NCI-H2107 treated with DMSO at 0.1 percent for 48 hours (cell line): ENCODE results near the gene KIF19.
A peak's percentile ranks its signal among the peaks of the same experiment; 100 is the strongest.

Source experiments
- DNase-seq: peaks from one replicate; lab custom pipeline; 2025; ENCODE audit not compliant: unreplicated experiment; lab: John Stamatoyannopoulos, UW

Gene KIF19

GRCh38 chr17:74303305-74303704 lies 22.7 kb upstream of the KIF19 start:
- no peak for DNase-seq

DNA sequence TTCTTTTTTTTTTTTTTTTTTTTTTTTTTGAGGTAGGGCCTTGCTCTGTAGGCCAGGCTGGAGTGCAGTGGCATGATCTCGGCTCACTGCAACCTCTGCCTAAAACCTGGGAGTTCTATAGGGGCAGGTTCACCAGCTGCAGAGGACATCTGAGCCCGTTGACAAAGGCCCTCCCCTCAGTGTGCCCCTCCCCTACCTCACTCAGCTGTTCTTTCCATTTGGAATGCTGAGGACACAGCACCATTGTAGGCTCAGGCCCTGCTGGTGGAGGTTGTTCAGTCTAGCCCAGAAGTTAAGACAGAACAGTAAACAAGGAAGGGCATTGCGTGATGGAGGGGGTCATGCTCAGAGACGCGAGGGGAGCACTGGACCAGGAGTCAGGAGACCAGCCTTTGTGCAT lies 21.8 kb upstream of the KIF19 start:
- no peak for DNase-seq

- no peak for DNase-seq
These were observed 20.0 kb upstream of the KIF19 start for GRCh38 chr17:74305865-74306654.

DNA sequence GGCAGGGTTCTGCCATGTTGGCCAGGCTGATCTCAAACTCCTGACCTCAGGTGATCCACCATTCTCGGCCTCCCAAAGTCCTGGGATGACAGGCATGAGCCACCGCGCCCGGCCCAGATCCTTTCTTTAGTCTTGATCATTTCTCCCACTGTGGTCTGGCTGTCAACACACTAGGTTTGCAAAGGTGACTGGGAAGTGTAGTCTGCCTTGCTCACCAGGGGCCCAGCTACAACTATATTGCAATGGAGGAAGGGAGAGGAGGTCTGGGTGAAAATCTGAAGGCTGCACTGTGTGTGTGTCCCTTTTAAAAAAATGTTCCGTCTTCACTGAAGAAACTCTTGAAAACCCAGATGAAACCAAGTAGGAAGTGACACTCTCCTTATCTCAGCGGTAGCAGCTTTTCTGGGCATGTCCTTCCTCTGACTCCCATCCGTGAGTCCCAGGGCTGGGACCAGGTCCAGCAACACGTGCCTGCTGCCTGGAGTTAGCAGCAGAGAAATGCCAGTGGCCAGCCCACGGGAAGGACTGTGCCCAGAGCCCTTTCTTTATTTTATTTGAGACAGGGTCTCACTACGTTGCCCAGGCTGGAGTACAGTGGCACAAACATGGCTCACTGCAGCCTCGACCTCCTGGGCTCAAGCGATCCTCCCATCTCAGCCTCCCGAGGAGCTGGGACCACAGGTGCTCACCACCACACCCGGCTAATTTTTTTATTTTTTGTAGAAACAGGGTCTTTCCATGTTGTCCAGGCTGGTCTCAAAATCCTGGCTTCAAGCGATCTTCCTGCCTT lies 17.8 kb upstream of the KIF19 start:
- no peak for DNase-seq

DNA sequence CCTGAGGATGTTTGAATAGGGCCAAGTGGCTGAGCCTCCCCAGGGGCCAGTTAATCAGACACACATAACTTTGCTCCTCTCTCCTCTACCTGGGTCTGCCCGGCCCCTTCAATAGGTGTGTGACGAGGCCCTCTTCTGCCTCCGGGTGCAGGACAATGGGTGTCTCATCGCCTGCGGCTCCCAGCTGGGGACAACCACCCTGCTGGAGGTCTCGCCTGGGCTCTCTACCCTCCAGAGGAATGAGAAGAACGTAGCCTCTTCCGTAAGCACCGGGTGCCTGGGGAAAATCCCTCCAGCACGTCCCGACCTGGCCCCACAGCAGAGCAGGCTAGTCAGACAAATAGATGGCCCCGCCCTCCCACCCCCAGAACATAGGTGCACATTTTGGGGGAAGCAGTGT lies 16.1 kb upstream of the KIF19 start:
- no peak for DNase-seq

DNA sequence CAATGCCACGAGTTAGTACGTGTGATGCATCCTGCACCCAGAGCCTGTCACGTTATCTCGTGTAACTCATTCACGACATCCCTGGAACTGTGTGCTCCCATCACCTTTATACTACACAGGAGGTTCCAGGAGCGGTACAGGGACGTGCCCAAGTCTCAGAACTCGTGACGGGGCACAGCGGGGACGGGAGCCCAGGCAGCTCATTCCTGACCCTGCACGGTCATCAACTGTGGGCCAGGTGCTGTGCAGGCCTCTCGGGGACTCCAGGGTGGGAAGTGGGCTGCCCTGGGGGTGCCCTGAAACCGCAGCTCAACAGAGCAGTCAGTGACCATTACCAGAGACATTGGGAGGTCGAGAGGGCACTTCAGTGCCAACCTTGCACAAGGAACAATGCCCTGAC lies 11.1 kb upstream of the KIF19 start:
- DNase-seq = no peak

GRCh38 chr17:74316220-74316619 lies 9.8 kb upstream of the KIF19 start:
- DNase-seq = peak; percentile 87

DNA sequence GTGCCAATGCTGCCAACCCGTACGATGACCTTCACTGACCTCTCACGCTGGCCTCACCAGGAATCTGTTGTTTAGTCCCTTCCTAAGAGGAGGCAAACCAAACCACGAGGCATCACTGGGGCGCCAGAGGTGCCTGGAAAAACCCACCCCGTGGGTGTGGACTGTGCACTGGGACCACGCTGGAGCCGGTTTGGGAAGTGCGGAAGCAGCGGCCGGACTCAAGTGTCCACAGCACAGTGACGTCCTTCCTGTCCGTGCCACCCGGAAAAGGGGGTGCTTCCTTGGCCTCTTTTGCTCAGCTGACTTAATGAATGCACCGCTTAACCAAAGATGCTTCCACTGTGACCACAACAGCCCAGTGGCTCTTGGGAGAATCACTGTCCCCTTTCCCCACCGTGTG lies 9.0 kb upstream of the KIF19 start:
- no peak for DNase-seq

GRCh38 chr17:74318391-74318790 lies 7.6 kb upstream of the KIF19 start:
- DNase-seq = no peak

DNA sequence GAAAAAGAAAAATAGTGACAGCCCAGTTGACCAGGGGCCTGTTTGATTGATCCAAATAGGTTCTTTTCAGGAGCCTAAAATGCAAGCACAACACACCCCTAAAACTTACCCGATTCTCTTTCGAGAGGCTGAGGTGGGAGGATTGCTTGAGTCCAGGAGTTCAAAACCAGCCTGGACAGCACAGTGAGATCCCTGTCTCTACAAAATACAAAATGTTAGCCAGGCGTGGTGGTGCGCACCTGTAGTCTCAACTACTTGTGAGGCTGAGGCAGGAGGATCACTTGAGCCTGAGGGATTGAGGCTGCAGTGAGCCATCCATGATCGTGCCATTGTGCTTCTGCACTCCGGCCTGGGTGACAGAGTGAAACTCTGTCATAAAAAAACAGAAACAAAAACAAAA lies 1.5 kb upstream of the KIF19 start:
- DNase-seq = no peak

- no peak for DNase-seq
These were observed 667 bp upstream of the KIF19 start for GRCh38 chr17:74325376-74325742.

DNA sequence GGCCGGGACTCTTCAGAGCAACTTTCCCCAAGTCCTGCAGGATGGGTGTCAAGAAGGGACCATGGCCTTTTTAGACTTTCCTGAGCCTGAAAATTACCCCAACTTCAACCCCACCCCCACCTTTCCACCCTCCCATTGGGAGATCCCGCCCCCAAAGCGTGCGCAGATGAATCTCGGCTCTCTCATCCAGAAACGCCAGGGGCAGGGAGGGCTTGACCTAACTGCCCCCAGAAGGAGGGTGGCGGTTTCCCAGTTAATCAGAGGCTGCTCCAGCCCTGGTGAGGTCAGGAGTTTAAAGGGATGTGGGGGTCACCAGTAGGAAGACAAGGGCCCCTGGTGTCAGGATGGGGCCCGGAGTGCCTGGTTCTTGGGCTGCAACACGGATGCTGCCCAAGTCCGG lies 480 bp downstream of the KIF19 start:
- DNase-seq = no peak

DNA sequence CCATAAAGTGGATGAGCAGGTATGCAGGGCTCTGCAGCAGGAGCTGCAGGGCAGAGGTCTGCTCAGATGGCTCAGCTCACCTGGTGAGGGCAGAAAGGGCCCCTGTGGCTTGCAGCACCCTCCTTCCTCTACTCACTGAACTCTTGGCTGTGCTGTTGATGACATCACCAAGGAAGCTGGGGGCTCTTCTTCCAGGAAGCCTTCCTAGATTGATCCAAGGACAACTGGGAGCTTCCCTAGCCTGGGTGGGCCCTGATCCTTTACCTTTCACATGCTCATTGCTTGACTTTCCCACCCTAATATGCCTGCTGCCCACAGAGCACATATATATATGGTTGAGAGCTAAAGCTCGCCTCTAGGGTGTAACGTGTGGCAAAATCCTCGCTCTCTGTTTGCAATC lies 2.5 kb downstream of the KIF19 start:
- DNase-seq = no peak

DNA sequence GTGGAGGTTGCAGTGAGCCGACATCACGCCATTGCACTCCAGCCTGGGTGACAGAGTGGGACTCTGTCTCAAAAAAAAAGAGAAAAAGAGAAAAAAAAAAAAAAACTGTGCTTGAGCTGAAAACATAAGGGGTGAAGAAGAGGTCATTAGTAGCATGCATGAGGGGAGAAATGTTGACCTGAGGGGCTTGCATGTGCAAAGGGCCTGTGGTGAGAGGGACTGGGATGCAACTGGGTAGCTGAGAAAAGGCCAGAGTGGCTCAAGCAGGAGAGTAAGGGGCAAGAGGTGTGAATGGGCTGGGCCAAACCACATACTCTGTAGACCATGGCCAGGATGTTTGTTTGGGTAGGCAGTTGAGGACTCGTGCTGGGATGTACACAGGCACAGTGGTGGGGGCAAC lies 3.4 kb downstream of the KIF19 start:
- DNase-seq = no peak

- DNase-seq = no peak
These were observed 4.4 kb downstream of the KIF19 start for GRCh38 chr17:74330446-74330845.

GRCh38 chr17:74332017-74332650 lies 6.1 kb downstream of the KIF19 start:
- peak; percentile 37 for DNase-seq

- DNase-seq = peak; percentile 90
These were observed 6.8 kb downstream of the KIF19 start for GRCh38 chr17:74332763-74333283.

DNA sequence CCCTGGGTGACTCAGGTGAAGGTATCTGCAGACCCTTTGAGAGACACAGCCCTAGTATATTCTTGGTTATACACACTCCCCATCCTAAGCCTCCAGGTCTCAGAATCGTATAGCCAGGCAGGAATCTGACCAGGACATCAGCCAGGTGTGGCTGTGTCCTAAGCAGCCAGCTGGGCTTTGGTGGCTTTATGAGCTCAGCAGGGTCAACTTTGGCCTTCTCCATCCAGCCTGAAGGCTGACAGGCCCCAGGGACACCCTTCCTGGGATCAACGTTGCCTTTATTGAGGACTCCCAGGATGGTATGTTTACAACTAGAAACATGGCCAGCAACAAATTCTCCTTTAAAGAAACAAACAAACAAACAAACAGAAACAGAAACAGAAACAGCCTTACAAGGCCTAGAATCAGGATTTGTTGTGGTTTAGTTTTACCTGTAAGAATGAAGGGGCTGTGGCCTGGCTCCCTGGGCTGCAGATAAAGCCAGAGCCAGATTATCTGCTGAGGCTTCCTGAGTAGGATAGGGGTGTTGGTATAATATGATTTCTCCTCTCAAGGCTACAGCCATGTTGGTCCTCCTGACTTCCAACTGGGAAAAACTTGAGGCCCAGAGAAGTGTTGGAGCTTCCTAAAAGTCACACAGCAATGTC lies 8.5 kb downstream of the KIF19 start:
- no peak for DNase-seq

DNA sequence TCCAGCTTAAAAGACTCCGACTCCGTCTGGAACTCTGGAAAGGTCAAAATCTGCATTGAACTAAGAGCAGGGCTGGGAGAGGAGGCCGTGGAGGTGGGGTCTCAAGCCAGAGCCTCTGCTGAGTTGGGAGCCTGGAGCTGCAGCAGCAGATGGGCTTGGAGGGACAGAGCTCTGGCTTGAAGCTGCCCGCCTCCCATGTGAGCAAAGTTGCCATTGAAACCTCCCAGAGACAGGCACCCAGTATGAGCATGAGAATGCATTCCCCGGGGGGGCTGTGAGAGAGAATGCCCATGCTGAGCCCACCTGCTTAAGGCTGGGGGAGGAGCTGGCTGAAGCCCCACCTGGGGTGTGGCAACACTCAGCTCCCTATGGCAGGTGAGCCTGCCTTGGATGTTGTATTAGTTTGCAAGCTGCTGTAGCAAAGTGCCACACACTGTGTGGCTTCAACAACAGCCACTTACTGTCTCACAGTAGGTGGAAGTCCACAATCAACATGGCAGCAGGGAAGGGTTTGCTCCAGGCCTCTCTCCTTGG lies 9.6 kb downstream of the KIF19 start:
- no peak for DNase-seq

DNA sequence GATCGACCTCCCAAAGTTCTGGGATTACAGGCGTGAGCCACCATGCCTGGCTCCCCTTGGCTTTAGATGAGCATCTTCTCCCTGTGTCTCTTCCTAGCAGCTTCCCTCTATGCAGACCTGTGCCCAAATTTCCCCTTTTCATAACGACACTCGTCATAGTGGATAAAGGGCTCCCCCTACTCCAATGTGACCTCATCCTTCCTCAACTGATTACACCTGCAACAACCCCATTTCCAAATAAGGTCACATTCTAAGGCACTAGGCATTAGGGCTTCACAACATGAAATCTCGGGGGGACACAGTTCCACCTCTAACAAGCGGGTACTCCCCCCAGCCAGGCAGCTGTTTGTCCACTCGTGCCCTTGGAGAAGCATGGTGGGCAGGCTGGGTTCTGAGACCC lies 10.3 kb downstream of the KIF19 start:
- DNase-seq = no peak

GRCh38 chr17:74337834-74338500 lies 11.9 kb downstream of the KIF19 start:
- DNase-seq = peak; percentile 49
